Activated T-cell treated with anti-CD3 and anti-CD28 coated beads, Interleukin-2, amount 50 U/mL, for 4 hours (primary cell): ENCODE data around the gene JAKMIP3. TPM values are rescaled to one million over a fixed set of nuclear protein-coding genes. Genes with fewer than 3 reads are reported as not detected.

Experiments
- ATAC-seq, 2 donors: fragments of 200-7000 bp; cut with Tn5 transposase; one replicate each; pipeline ENCODE4 v1.10.0; 2021
- DNase-seq: peaks from one replicate; pipeline ENCODE4 v3.0.0-alpha.2; 2020
- H3K27me3 Mint-ChIP-seq: one replicate; pipeline ENCODE4 v1.8.0; 2021; ENCODE audit warnings: low read depth, mixed read lengths
- H3K36me3 Mint-ChIP-seq: one replicate; pipeline ENCODE4 v1.8.0; 2022; ENCODE audit warnings: mixed read lengths; ENCODE audit not compliant: insufficient read depth
- H3K4me1 Mint-ChIP-seq: one replicate; pipeline ENCODE4 v1.8.0; 2021; ENCODE audit warnings: low read depth, mixed read lengths
- H3K4me3 Mint-ChIP-seq: one replicate; pipeline ENCODE4 v1.8.0; 2021; ENCODE audit warnings: mild to moderate bottlenecking, moderate library complexity, mixed read lengths
- H3K9me3 Mint-ChIP-seq: one replicate; pipeline ENCODE4 v1.8.0; 2021; ENCODE audit warnings: mixed read lengths
- total RNA-seq, 3 donors: library from RNA; stranded (reverse); gene quantifications; one replicate each; pipeline ENCODE4 v1.2.1, GENCODE V29; 2021

JAKMIP3 gene
- total RNA-seq, 3 donors from 2014 or later = 0.08 to 0.35 (median 0.08) TPM

DNA sequence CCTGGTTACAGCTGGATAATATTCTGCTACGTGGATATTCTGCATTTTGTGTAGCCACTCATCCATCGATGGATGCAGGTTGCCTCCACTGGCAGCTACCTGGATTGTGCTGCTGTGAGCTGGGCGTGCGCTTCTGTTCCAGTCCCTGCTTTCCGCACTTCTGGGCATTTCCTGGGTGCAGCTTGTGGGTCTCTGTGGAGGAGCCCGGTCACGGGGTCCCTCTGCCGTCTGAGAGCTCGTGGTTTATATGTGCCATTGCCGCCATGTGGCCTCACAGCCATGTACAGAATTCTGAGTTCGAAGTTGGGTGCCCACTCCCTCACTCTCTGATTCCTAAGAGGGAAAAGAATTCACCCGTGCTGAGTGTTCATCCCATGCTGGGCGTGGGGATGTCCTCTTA, 38.3 kb downstream of the JAKMIP3 start:
- no peaks in the 10 kb centered on the region for H3K9me3 Mint-ChIP-seq
- H3K27me3 Mint-ChIP-seq = peaks cover 24% of the 10 kb centered on the region
- H3K4me3 Mint-ChIP-seq = no peak overlapping the region
- H3K36me3 Mint-ChIP-seq = no peaks in the 10 kb centered on the region
- ATAC-seq (no peak), DNase-seq (no peak)
- H3K4me1 Mint-ChIP-seq = no peaks in the 10 kb centered on the region

DNA sequence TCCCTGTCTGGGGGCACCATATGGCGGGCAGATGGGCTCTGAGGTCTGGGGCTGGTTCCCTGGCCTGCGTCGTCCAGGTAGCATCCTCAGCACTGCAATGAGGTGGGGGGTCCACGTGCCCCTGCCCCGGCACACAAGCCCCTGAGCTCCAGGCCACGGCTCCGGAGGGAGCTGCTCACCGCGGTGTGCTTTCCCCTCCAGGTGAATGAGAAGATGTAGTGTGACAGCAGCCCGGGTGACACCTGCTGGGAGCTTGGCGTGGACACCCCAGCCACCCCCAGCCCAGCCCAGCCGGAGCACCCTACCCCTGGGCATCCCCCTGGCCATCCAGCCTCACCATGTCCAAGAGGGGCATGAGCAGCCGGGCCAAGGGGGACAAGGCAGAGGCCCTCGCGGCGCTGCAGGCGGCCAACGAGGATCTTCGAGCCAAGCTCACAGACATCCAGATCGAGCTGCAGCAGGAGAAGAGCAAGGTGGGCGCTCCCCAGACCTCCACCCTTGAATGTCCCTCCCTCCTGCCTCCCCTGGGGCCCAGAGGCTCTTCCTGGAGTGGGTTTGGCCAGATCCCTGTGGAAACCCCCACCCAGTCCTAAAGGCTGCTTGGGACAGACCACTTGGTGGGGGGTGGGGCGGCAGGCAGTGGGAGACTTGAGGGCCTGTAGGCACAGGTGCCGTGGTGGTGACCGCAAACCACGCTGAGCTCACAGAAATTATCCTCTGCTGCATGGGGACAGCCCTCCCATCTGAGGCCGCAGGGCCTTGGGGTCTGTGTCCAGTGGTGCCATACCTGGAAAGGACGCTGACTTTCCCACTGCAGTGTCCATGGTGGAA, 38.9 kb downstream of the JAKMIP3 start:
- no peak overlapping the region for H3K4me3 Mint-ChIP-seq
- DNase-seq = no peak

DNA sequence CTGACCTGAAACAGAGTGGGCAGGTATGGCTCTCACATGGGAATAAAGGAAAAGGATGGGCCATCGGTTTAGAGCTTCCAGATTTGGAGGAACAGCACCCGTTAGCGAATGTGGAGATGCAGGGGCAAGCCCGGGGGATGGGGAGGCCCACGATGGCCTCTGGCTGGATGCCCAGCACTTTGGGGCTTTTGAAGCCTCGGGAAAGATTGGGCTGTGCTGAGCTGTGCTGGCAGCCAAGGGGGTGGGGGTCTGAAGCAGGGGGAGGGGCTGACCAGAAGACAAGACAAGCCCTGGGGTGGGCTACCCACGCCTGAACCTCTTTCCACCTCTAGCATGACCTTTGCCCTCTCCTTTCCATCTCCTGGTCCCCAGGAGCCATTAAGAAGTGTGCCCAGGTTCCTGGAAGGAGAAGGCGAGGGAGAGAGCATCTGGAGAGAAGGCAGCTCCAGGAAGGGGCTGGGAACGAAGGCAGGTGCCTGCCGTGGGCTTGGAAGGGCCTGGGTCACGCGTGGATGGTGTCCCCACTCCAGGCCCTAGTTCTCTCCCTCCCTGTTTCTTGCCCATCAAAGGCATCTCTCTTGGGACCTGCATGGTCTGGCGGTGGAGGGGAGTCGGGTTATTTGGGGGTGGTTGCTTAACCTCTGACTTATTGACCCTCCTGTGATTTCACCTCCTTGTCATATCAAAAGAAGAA, 39.7 kb downstream of the JAKMIP3 start:
- Mint-ChIP-seq H3K36me3 (no peaks in the 10 kb centered on the region), H3K9me3 (no peaks in the 10 kb centered on the region), H3K4me1 (no peaks in the 10 kb centered on the region), H3K27me3 (peaks cover 18% of the 10 kb centered on the region), H3K4me3 (no peak overlapping the region)
- no peak for DNase-seq
- ATAC-seq = no peak

More for the DNA sequence above, 38.9 kb downstream of the JAKMIP3 start:
- Mint-ChIP-seq H3K36me3 (no peaks in the 10 kb centered on the region), H3K9me3 (no peaks in the 10 kb centered on the region), H3K4me1 (no peaks in the 10 kb centered on the region), H3K27me3 (peaks cover 21% of the 10 kb centered on the region)
- ATAC-seq = no peak

GRCh38 chr10:132106431-132106830, 40.7 kb downstream of the JAKMIP3 start:
- DNase-seq (no peak), ATAC-seq (no peak)
- Mint-ChIP-seq H3K27me3 (peaks cover 11% of the 10 kb centered on the region), H3K36me3 (no peaks in the 10 kb centered on the region), H3K4me3 (no peak overlapping the region), H3K4me1 (no peaks in the 10 kb centered on the region), H3K9me3 (no peaks in the 10 kb centered on the region)

DNA sequence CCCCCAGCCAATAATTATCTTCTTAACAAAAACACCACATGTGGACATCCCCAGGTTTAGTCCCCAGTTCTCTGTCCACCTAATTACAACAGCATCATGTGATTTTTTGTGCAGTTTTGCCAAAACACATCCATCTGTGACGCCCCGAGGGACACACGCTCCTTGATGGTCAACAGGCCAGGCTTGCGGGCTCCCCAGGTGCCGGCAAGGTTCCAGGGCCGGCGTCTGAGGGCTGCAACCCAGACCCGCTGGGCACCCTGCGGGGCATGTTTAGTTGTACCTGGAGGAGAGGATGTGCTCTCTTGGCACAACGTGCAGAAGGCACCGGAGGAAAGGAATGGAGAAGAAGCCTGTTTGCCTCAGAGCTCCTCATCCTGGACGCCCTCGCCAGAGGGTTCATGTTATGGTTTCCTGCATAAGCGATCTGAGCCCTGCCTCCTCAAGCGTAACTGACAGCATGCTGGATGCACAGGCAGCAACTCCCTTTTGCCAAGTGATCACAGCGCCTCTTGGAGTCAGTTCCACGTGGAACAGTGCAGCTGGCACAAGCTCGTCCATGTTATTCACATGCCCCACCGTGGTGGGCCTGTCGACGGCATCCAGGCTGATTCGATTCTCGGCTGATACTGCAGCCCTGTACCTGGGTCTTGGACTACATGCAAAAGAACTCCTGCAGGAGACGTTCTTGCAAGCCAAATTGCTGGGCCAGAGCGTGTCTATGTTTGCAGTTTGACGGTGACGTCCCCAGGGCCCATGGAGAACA, 41.6 kb downstream of the JAKMIP3 start:
- DNase-seq (no peak), ATAC-seq (no peak)
- Mint-ChIP-seq H3K27me3 (peaks cover 6% of the 10 kb centered on the region), H3K9me3 (no peaks in the 10 kb centered on the region), H3K36me3 (no peaks in the 10 kb centered on the region), H3K4me1 (no peaks in the 10 kb centered on the region), H3K4me3 (no peak overlapping the region)

GRCh38 chr10:132107949-132108877, 42.5 kb downstream of the JAKMIP3 start:
- ATAC-seq (no peak), DNase-seq (no peak)
- H3K4me3 Mint-ChIP-seq = no peak overlapping the region
- no peaks in the 10 kb centered on the region for H3K4me1 Mint-ChIP-seq
- H3K36me3 Mint-ChIP-seq = no peaks in the 10 kb centered on the region
- no peaks in the 10 kb centered on the region for H3K9me3 Mint-ChIP-seq
- H3K27me3 Mint-ChIP-seq = peaks cover 4% of the 10 kb centered on the region

DNA sequence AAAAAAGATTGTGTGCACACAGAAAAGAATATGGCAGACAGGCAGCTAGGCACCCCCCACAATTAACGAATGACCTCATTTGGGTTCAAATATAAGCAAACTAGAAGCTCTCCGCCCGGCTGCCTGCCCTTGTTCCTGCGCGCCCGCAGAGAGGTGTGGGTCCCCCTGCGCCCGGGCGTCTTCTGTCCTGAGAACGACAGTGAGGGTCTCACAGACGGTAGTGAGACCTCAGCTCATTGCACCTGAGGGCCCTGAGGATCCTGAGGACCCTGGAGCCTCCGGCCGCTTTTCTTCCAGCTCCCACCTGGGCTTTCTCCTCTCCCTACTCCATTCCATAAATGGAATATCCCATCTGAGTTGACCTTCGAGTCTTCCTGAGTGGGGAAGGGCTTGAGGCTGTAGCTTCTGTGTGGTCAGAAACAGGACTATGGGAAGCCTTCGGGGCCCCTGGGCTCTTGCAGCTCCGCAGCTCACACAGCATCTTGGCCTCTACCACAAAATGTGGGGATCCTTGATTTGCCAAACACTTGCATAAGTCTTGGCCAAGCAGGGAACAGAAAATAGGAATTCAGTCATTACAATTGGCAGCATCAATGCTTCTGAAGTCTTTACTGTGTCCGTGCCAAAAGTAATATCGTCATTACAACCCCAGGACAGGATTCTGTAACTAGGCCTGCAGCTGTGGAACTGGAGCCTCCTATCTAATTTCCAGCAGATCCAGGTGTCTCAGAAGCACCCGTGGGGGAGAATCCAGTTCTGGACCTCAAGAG, 43.8 kb downstream of the JAKMIP3 start:
- Mint-ChIP-seq H3K36me3 (no peaks in the 10 kb centered on the region), H3K4me3 (no peak overlapping the region), H3K4me1 (no peaks in the 10 kb centered on the region), H3K27me3 (no peaks in the 10 kb centered on the region), H3K9me3 (no peaks in the 10 kb centered on the region)
- ATAC-seq (no peak), DNase-seq (no peak)

DNA sequence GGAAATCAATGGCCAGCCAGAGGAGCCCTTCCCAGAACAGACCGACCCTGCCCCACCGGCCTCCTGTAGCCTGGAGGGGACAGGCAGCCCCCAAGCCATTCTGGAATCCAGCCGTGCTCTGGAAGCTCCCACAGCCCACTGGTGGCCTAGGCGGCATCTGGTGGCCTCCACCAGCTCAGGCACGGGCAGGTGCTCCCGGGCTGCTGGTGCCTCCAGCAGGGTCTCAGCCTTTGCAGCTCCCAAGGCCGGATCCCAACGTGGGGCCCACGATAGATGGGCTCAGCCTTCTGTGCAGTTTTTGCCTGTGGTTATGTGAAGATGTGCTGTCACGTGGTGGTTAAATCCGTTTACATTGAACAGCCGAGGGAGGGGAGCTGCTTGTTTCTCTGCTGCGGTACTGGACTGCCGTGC, 44.4 kb downstream of the JAKMIP3 start:
- ATAC-seq = no peak
- Mint-ChIP-seq H3K4me3 (no peak overlapping the region), H3K9me3 (no peaks in the 10 kb centered on the region), H3K27me3 (no peaks in the 10 kb centered on the region), H3K4me1 (no peaks in the 10 kb centered on the region), H3K36me3 (no peaks in the 10 kb centered on the region)
- no peak for DNase-seq

- H3K4me1 Mint-ChIP-seq = no peaks in the 10 kb centered on the region
- no peaks in the 10 kb centered on the region for H3K27me3 Mint-ChIP-seq
- H3K4me3 Mint-ChIP-seq = no peak overlapping the region
- no peaks in the 10 kb centered on the region for H3K36me3 Mint-ChIP-seq
- ATAC-seq (no peak), DNase-seq (no peak)
- H3K9me3 Mint-ChIP-seq = no peaks in the 10 kb centered on the region
These were observed 45.0 kb downstream of the JAKMIP3 start for GRCh38 chr10:132110713-132111112.

- Mint-ChIP-seq H3K4me3 (no peak overlapping the region), H3K36me3 (no peaks in the 10 kb centered on the region), H3K4me1 (no peaks in the 10 kb centered on the region), H3K27me3 (no peaks in the 10 kb centered on the region), H3K9me3 (no peaks in the 10 kb centered on the region)
- no peak for DNase-seq
- ATAC-seq = no peak
These were observed 45.5 kb downstream of the JAKMIP3 start for GRCh38 chr10:132111121-132111731.

GRCh38 chr10:132111871-132112341, 46.2 kb downstream of the JAKMIP3 start:
- Mint-ChIP-seq H3K4me3 (no peak overlapping the region), H3K9me3 (no peaks in the 10 kb centered on the region), H3K4me1 (no peaks in the 10 kb centered on the region), H3K27me3 (no peaks in the 10 kb centered on the region), H3K36me3 (no peaks in the 10 kb centered on the region)
- ATAC-seq = no peak
- DNase-seq = no peak

GRCh38 chr10:132112611-132113010, 46.9 kb downstream of the JAKMIP3 start:
- Mint-ChIP-seq H3K27me3 (no peaks in the 10 kb centered on the region), H3K36me3 (no peaks in the 10 kb centered on the region), H3K4me3 (no peak overlapping the region), H3K4me1 (no peaks in the 10 kb centered on the region), H3K9me3 (no peaks in the 10 kb centered on the region)
- DNase-seq = no peak
- no peak for ATAC-seq

DNA sequence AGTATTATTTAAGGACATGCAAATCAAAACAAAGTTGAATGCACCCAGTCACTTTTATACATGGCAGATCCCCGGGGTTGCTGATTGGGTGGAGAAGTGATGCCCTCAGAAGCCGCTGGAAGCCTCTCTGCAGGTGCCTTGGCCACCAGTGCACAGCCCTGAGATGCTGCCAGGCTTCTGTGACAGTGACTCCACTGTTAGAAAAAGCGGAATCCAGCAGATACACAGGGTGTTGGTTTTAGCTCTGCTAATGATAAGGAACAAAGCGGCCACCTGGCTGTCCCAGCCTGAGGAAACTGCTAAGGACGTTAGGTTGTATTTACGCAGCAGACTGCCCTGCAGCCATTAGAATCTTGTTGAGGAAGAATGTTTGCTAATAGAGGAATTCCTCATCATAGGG, 47.5 kb downstream of the JAKMIP3 start:
- Mint-ChIP-seq H3K4me1 (no peaks in the 10 kb centered on the region), H3K4me3 (no peak overlapping the region), H3K27me3 (no peaks in the 10 kb centered on the region), H3K9me3 (no peaks in the 10 kb centered on the region), H3K36me3 (no peaks in the 10 kb centered on the region)
- DNase-seq (no peak), ATAC-seq (no peak)
